Measurements from ENCODE around the gene ZNF865.

GRCh38 chr19:55603115-55603514, 2.3 kb upstream of the ZNF865 start:
- TF ChIP-seq EZH2 (IDR thresholded peaks at IDR 0.05) (no peak), CTCF (IDR thresholded peaks at IDR 0.05) (no peak), EZH2phosphoT487 (IDR thresholded peaks at IDR 0.05) (no peak)

Measured in neural progenitor cell (in vitro differentiated cells).